Activated T-helper 1 cell treated with anti-CD3 and anti-CD28 coated beads, Interleukin-2, amount 50 U/mL, for 16 hours (primary cell): ENCODE data around the gene FNDC3A.

Experiments used
- DNase-seq, 2 donors: peaks; one replicate each; pipeline ENCODE4 v3.0.0-alpha.2; 2020; ENCODE audit warnings: low read depth in 1 of 2, low spot score in 1 of 2

The FNDC3A gene, protein sequence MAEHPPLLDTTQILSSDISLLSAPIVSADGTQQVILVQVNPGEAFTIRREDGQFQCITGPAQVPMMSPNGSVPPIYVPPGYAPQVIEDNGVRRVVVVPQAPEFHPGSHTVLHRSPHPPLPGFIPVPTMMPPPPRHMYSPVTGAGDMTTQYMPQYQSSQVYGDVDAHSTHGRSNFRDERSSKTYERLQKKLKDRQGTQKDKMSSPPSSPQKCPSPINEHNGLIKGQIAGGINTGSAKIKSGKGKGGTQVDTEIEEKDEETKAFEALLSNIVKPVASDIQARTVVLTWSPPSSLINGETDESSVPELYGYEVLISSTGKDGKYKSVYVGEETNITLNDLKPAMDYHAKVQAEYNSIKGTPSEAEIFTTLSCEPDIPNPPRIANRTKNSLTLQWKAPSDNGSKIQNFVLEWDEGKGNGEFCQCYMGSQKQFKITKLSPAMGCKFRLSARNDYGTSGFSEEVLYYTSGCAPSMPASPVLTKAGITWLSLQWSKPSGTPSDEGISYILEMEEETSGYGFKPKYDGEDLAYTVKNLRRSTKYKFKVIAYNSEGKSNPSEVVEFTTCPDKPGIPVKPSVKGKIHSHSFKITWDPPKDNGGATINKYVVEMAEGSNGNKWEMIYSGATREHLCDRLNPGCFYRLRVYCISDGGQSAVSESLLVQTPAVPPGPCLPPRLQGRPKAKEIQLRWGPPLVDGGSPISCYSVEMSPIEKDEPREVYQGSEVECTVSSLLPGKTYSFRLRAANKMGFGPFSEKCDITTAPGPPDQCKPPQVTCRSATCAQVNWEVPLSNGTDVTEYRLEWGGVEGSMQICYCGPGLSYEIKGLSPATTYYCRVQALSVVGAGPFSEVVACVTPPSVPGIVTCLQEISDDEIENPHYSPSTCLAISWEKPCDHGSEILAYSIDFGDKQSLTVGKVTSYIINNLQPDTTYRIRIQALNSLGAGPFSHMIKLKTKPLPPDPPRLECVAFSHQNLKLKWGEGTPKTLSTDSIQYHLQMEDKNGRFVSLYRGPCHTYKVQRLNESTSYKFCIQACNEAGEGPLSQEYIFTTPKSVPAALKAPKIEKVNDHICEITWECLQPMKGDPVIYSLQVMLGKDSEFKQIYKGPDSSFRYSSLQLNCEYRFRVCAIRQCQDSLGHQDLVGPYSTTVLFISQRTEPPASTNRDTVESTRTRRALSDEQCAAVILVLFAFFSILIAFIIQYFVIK

GRCh38 chr13:48975856-48976575 lies at the start of gene FNDC3A:
TSS of gene FNDC3A (plus strand) at chr13:48975912. CDS start at chr13:49006191, 30,279 bp downstream.
- DNase-seq = peak; percentile 66 to 82

GRCh38 chr13:48928757-48929430 lies 46.8 kb upstream of the FNDC3A start:
- DNase-seq = no peak

DNA sequence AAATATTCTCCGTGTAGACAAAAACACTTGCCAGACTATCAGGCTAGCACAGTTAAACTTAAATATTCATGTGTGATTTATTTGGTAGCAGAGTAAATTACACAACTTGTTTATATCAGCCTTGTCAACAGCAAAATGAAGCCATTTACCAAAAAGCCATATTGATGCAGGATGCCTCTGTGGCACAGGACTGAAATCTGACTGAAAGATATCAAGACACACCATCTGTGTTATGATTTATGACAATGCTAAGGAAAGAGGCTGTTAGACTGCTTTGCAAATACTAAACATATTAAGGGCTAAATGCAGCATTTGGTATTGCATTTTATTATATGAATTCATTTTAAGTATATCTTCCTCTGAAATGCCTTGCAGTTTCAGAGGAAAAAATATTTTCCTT lies 44.8 kb upstream of the FNDC3A start:
- DNase-seq = no peak

- no peak for DNase-seq
These were observed 37.3 kb upstream of the FNDC3A start for GRCh38 chr13:48938308-48938943.

- no peak for DNase-seq
These were observed 36.0 kb upstream of the FNDC3A start for GRCh38 chr13:48939728-48940127.

- no peak for DNase-seq
These were observed 33.6 kb upstream of the FNDC3A start for GRCh38 chr13:48942131-48942530.

- DNase-seq = no peak
These were observed 31.5 kb upstream of the FNDC3A start for GRCh38 chr13:48944221-48944620.

DNA sequence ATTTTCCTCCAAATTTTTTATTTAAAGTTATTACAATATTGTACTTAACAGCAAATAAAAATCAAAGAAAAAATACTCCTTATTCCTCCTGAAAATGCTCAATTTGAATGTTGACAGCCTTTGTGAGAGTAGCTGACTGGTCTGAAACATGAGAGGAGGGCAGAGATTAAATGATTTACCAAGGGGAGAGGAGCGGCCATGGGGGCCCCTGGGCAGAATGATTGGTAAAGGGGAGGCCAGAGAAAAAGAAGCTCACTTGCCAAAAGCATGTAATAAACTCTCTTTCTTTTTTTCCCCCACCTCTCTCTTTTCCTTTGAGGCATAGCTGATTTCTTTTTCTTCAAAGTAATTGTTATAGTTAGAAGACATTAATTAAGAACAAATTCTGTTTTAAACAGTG lies 30.1 kb upstream of the FNDC3A start:
- DNase-seq = no peak

DNA sequence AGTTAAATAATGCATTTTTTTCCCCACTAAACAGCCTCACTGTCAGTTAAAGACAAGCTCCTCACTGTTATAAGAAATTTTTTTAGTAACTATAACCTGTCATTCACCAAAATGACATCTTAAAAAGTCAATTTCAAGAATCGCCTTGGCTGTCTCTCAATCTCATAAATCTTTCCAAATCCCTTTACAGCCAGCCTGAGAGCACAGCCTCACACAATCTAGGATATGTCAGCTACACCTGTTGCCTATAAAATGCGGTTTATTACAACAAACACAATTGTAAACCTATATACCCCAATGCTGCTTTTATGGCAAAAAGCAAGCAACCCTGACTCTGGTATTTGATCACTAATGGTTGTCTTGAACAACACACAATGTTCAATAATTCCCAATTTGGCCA lies 29.5 kb upstream of the FNDC3A start:
- no peak for DNase-seq

GRCh38 chr13:48949566-48950500 lies 25.9 kb upstream of the FNDC3A start:
- no peak for DNase-seq

GRCh38 chr13:48950501-48950875 lies 25.2 kb upstream of the FNDC3A start:
- no peak for DNase-seq

DNA sequence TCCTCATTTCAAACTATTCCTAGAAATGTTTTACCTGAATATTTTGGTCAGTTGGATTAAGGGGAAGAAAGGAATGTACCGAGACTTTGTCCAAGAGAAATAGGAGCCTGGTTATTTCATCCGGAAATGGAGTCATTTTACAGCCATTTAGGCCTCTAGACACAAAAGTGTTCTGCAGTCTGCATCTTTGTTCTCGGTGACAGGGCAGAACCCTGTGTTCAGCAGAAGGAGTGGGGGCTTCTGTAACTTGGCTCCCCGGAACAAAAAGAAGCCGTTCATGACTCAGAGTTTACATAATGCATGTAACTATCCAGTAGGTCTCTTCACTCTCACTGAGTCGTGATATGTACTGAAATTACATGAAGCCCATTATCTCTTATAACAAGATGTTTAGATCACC lies 21.6 kb upstream of the FNDC3A start:
- DNase-seq = no peak

DNA sequence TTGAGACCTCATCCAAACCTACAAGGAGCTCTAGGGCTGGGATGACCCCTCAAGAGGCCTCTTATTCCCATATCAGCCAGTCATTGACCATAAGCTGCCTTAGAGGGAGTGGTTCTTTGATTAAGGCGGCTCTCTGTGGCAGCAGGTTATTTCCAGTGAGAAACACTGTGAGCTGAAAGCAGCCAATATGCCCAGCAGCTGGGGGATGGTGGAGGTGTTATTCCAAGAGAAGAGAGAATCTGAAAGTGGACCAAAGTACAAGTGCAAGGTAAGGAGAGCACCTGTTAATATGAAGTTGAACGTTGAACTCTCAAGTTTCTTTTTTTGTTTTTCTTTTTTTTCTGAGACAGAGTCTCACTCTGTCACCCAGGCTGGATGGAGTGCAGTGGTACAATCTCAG lies 20.2 kb upstream of the FNDC3A start:
- no peak for DNase-seq

GRCh38 chr13:48961379-48961778 lies 14.3 kb upstream of the FNDC3A start:
- no peak for DNase-seq

GRCh38 chr13:48962281-48962680 lies 13.4 kb upstream of the FNDC3A start:
- DNase-seq = no peak

- DNase-seq = no peak
These were observed 10.0 kb upstream of the FNDC3A start for GRCh38 chr13:48965736-48966135.

DNA sequence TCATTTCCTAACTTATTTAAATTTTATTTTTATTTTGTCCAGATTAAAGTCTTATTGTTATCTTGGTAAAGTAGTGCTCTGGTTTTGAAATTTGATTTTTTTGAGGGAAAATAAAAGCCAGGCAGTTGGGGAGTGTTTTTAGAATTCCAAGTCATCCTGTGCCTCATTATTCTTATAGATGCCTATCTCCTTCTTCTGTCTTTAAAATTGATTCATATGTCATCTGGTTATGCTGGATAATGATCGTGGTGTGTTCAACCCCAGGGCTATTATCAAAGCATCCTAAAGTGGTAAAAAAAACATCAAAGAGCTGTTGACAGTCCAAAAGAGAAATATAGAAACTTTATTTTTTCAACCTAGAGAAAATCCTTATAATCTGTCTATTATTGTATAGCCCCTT lies 6.0 kb upstream of the FNDC3A start:
- DNase-seq = no peak

- no peak for DNase-seq
These were observed 1.8 kb upstream of the FNDC3A start for GRCh38 chr13:48973845-48974431.
